Mammary epithelial cell (primary cell): Measurements from ENCODE around the gene PDE1C.

Source experiments
- CTCF ChIP-seq, 2 donors: IDR thresholded peaks in 1 of 2; conservative IDR thresholded peaks in 1 of 2; 2 replicates each; pipeline ENCODE4 v1.5.1; 2011 to 2012; ENCODE audit warnings: inconsistent platforms in 2 of 2, low read length in 2 of 2, mild to moderate bottlenecking in 2 of 2, control low read depth in 1 of 2, low read depth in 1 of 2; ENCODE audit not compliant: insufficient read depth in 1 of 2; ENCODE audit errors: extremely low read depth in 1 of 2
- EZH2 ChIP-seq: IDR thresholded peaks from 2 replicates; pipeline ENCODE4 v1.6.1; 2012; ENCODE audit warnings: low read length, inconsistent platforms, borderline replicate concordance

DNA sequence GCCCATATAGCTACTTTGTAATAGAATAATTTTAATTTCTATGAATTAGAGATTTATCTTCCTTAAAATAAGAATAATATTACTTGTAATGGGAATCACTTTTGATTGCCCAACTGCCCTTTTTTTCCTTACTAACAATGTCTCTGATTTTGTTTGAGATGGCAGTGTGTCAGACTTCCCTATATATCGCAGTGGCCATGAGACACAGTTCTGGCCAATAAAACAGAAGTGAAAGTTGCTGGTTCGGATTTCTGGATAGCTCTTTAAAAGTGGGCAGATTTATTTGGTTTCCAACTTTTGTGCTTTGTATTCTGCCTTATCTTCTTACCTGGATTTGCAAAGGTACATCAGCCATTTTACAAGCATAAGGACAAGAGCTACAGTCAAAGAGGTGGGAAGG, 213.0 kb downstream of the PDE1C start:
- no peak for TF ChIP-seq CTCF (conservative IDR thresholded peaks at IDR 0.05 in 1 of 2, IDR thresholded peaks at IDR 0.05 in 1 of 2; ENCODE audit: extremely low read depth in 1 of 2, insufficient read depth in 1 of 2, low read depth in 1 of 2, low read length in 2 of 2)
- no peak for TF ChIP-seq EZH2
